Measurements from ENCODE around the gene INAFM2. TPM values are rescaled to one million over a fixed set of nuclear protein-coding genes. Genes with fewer than 3 reads are reported as not detected.

INAFM2 gene
- total RNA-seq, 4 donors from 2014 or later: 4.0 to 16.5 (median 8.1) TPM

- TF ChIP-seq CTCF (IDR thresholded peaks at IDR 0.05; ENCODE audit: low read depth): no peak
Observed at GRCh38 chr15:40372981-40373380, 49.5 kb downstream of the INAFM2 start.

Other genes starting within 250 kb of the INAFM2 start
- gene BMF, start 214.8 kb upstream of the INAFM2 start, total RNA-seq: 10 to 100 TPM in 1 of 4 donors, 1 to 10 TPM in 3; 4.9 to 12.9 (median 6.6) TPM
- 1 to 10 TPM in 2 of 4 donors, under 1 TPM in 1, not detected in 1; 0.33 to 8.8 (median 3.3) TPM for gene BUB1B, start 162.6 kb upstream of the INAFM2 start, total RNA-seq
- gene PAK6, start 84.6 kb upstream of the INAFM2 start, total RNA-seq: 1 to 10 TPM in 2 of 4 donors, under 1 TPM in 2; 0.49 to 4.1 (median 0.81) TPM
- gene ANKRD63, start 40.6 kb upstream of the INAFM2 start, total RNA-seq: not detected
- gene PLCB2, start 15.8 kb upstream of the INAFM2 start, total RNA-seq: 10 to 100 TPM; 13.8 to 69.7 (median 20.2) TPM
- gene CCDC9B, start 17.2 kb downstream of the INAFM2 start, total RNA-seq: 1 to 10 TPM in 3 of 4 donors, under 1 TPM in 1; 0.65 to 5.3 (median 3.0) TPM
- gene PHGR1, start 27.3 kb downstream of the INAFM2 start, total RNA-seq: 10 to 100 TPM in 1 of 4 donors, 1 to 10 TPM in 1, not detected in 2; 3.9 to 16.0 TPM
- gene DISP2, start 34.5 kb downstream of the INAFM2 start, total RNA-seq: under 1 TPM in 3 of 4 donors, not detected in 1; under 0.01 to 0.19 (median under 0.01) TPM
- 10 to 100 TPM in 3 of 4 donors, 1 to 10 TPM in 1; 7.9 to 24.9 (median 12.9) TPM for gene KNSTRN, start 59.0 kb downstream of the INAFM2 start, total RNA-seq
- gene IVD, start 82.1 kb downstream of the INAFM2 start, total RNA-seq: 100 to 1,000 TPM in 1 of 4 donors, 10 to 100 TPM in 3; 24.9 to 101 (median 48.0) TPM
- gene BAHD1, start 117.3 kb downstream of the INAFM2 start, total RNA-seq: 10 to 100 TPM in 1 of 4 donors, 1 to 10 TPM in 3; 4.1 to 17.1 (median 9.1) TPM
- 1 to 10 TPM; 9.0 to 9.8 (median 9.7) TPM for gene CHST14, start 147.3 kb downstream of the INAFM2 start, total RNA-seq
- 10 to 100 TPM; 18.1 to 53.9 (median 27.4) TPM for gene CCDC32, start 241.3 kb downstream of the INAFM2 start, total RNA-seq
- 1 to 10 TPM; 3.3 to 9.4 (median 5.3) TPM for gene RPUSD2, start 245.6 kb downstream of the INAFM2 start, total RNA-seq

Data from subcutaneous adipose tissue (tissue), 4 donors.